ENCODE measurements around the gene ZSWIM5.
A peak's percentile ranks its signal among the peaks of the same experiment; 100 is the strongest.
"Not testable (repeated sequence)": the region's sequence is repeated elsewhere in the genome, so short reads cannot be mapped to it uniquely, and the experiment has no call there.

The ZSWIM5 gene

GRCh38 chr1:44999232-44999631 lies 207.2 kb downstream of the ZSWIM5 start:
- Mint-ChIP-seq H3K27ac (no peak overlapping the region), H3K27me3 (ENCODE audit: low read depth) (no peaks in the 10 kb centered on the region), H3K4me3 (no peak overlapping the region), H3K36me3 (ENCODE audit: low read depth) (peaks cover 17% of the 10 kb centered on the region), H3K4me1 (ENCODE audit: low read depth) (peaks cover 9% of the 10 kb centered on the region), H3K9me3 (no peaks in the 10 kb centered on the region)
- DNase-seq (ENCODE audit: low spot score) = no peak

GRCh38 chr1:44995467-44996238 lies 210.8 kb downstream of the ZSWIM5 start:
- Mint-ChIP-seq H3K27me3 (ENCODE audit: low read depth) (no peaks in the 10 kb centered on the region), H3K27ac (no peak overlapping the region)

GRCh38 chr1:44994309-44994898 lies 212.0 kb downstream of the ZSWIM5 start:
- Mint-ChIP-seq H3K4me3 (no peak overlapping the region), H3K4me1 (ENCODE audit: low read depth) (no peaks in the 10 kb centered on the region), H3K27me3 (ENCODE audit: low read depth) (no peaks in the 10 kb centered on the region), H3K27ac (no peak overlapping the region), H3K36me3 (ENCODE audit: low read depth) (no peaks in the 10 kb centered on the region), H3K9me3 (no peaks in the 10 kb centered on the region)
- DNase-seq (ENCODE audit: low spot score) = no peak

More at GRCh38 chr1:44995467-44996238, 210.8 kb downstream of the ZSWIM5 start:
- peaks cover 4% of the 10 kb centered on the region for H3K4me1 Mint-ChIP-seq (ENCODE audit: low read depth)
- no peak for DNase-seq (ENCODE audit: low spot score)
- H3K9me3 Mint-ChIP-seq = no peaks in the 10 kb centered on the region
- H3K4me3 Mint-ChIP-seq = no peak overlapping the region
- no peaks in the 10 kb centered on the region for H3K36me3 Mint-ChIP-seq (ENCODE audit: low read depth)

DNA sequence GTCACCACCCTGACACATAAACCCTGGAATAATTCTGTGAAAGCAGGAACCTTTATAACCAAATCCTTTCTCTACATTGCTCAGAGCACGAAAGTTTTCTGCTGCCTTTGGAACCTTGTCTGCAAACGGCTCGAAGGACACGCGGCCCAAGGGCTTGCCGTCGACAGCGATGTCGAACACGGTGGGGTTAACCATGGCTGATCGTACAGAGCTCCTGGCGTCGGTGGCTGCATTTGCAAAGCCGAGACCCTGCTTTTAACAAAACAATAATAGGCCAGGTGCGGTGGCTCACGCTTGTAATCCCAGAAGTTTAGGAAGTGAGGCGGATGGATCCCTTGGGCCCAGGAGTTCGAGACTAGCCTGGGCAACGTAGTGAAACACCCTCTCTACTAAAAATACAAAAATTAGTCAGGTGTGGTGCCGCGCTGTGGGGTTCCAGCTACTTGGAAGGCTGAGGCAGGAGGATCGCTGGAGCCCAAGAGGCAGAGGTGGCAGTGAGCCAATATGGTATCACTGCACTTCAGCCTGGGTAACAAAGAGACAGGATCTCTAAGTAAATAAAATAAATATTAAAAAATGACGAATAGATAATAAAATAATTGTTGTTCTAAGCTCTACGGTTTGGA lies 217.8 kb downstream of the ZSWIM5 start:
- Mint-ChIP-seq H3K27me3 (ENCODE audit: low read depth) (no peaks in the 10 kb centered on the region), H3K27ac (no peak overlapping the region), H3K9me3 (no peaks in the 10 kb centered on the region), H3K4me1 (ENCODE audit: low read depth) (peaks cover 15% of the 10 kb centered on the region), H3K4me3 (peak overlapping the region; percentile 24), H3K36me3 (ENCODE audit: low read depth) (peaks cover 4% of the 10 kb centered on the region)
- DNase-seq (ENCODE audit: low spot score) = no peak

DNA sequence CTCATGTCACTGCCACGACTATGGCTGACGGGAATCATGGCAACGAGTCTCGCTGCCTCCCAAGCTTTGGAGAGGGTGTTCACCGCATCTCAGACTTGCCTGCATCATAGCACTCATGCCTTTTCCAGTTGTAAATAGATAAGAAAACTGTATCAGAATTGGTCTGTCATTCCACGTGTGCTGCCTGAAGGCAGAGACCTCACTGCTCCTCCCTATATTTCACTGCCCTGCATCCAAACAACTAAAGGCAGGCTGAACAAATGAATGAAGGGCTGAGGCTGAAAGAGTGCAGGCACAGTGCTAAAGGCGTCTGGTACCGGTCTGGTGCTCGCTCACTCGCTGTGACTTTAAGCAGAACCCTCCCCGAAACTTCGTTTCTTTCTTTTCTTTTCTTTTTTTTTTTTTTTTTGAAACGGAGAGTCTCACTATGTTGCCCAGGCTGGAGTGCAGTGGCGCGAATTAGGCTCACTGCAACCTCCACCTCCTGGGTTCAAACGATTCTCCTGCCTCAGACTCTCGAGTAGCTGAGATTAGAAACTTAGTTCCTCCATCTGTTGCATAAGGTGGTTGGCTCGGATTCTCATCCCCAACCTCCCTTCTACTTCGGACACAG lies 220.6 kb downstream of the ZSWIM5 start:
- no peak for DNase-seq (ENCODE audit: low spot score)
- peaks cover 6% of the 10 kb centered on the region for H3K36me3 Mint-ChIP-seq (ENCODE audit: low read depth)
- H3K4me3 Mint-ChIP-seq = peak overlapping the region; percentile 97
- peaks cover 22% of the 10 kb centered on the region for H3K4me1 Mint-ChIP-seq (ENCODE audit: low read depth)
- no peaks in the 10 kb centered on the region for H3K27me3 Mint-ChIP-seq (ENCODE audit: low read depth)
- H3K27ac Mint-ChIP-seq = peak overlapping the region; percentile 90
- no peaks in the 10 kb centered on the region for H3K9me3 Mint-ChIP-seq

GRCh38 chr1:44977372-44977771 lies 229.0 kb downstream of the ZSWIM5 start:
- not testable (repeated sequence) for DNase-seq (ENCODE audit: low spot score); H3K4me1 Mint-ChIP-seq (ENCODE audit: low read depth); H3K27me3 Mint-ChIP-seq (ENCODE audit: low read depth); H3K27ac Mint-ChIP-seq; H3K4me3 Mint-ChIP-seq
- Mint-ChIP-seq H3K9me3 (peaks cover 11% of the 10 kb centered on the region), H3K36me3 (ENCODE audit: low read depth) (peaks cover 46% of the 10 kb centered on the region)

DNA sequence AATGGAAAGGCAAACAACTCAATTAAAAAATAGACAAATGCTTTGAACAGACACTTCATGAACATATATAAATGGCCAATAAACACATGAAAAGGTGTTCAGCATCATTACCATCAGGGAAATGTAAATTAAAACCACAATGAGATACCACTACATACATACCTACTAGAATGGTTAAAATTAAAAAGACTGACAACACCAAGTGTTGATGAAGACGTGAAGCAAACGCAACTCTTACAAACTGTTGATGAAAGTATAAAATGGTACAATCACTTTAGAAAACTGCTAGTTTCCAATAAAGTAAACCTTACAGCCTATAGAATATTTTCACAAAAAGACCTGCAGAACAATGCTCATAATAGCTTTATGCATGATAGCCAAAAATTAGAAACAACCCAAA lies 230.2 kb downstream of the ZSWIM5 start:
- no peak for DNase-seq (ENCODE audit: low spot score)
- H3K36me3 Mint-ChIP-seq (ENCODE audit: low read depth) = peaks cover 48% of the 10 kb centered on the region
- H3K27me3 Mint-ChIP-seq (ENCODE audit: low read depth) = no peaks in the 10 kb centered on the region
- H3K9me3 Mint-ChIP-seq = peaks cover 11% of the 10 kb centered on the region
- H3K27ac Mint-ChIP-seq = no peak overlapping the region
- H3K4me1 Mint-ChIP-seq (ENCODE audit: low read depth) = peaks cover 5% of the 10 kb centered on the region
- no peak overlapping the region for H3K4me3 Mint-ChIP-seq

GRCh38 chr1:44973645-44974044 lies 232.8 kb downstream of the ZSWIM5 start:
- Mint-ChIP-seq H3K27me3 (ENCODE audit: low read depth) (no peaks in the 10 kb centered on the region), H3K4me1 (ENCODE audit: low read depth) (peaks cover 5% of the 10 kb centered on the region), H3K4me3 (no peak overlapping the region), H3K36me3 (ENCODE audit: low read depth) (peaks cover 42% of the 10 kb centered on the region), H3K27ac (no peak overlapping the region), H3K9me3 (peaks cover 11% of the 10 kb centered on the region)
- DNase-seq (ENCODE audit: low spot score) = no peak

GRCh38 chr1:44970317-44970716 lies 236.1 kb downstream of the ZSWIM5 start:
- H3K9me3 Mint-ChIP-seq = no peaks in the 10 kb centered on the region
- H3K36me3 Mint-ChIP-seq (ENCODE audit: low read depth) = peaks cover 14% of the 10 kb centered on the region
- DNase-seq (ENCODE audit: low spot score) = no peak
- H3K27me3 Mint-ChIP-seq (ENCODE audit: low read depth) = no peaks in the 10 kb centered on the region
- no peak overlapping the region for H3K27ac Mint-ChIP-seq
- H3K4me1 Mint-ChIP-seq (ENCODE audit: low read depth) = peaks cover 5% of the 10 kb centered on the region
- no peak overlapping the region for H3K4me3 Mint-ChIP-seq
